DND-41 (cell line): ENCODE results near the gene SH3BGRL3.

Experiments
- ATAC-seq: fragments of 200-7000 bp; cut with Tn5 transposase; 3 replicates; pipeline ENCODE4 v1.9.1; 2021; ENCODE audit warnings: low read depth; ENCODE audit not compliant: insufficient read depth
- DNase-seq: peaks from one replicate; pipeline ENCODE4 v3.0.0-alpha.2; 2020
- H2AFZ ChIP-seq: 2 replicates; pipeline ENCODE4 v1.6.0; 2012; ENCODE audit warnings: low read depth, low read length
- H3K27ac ChIP-seq: 2 replicates; pipeline ENCODE4 v1.5.1; 2012; ENCODE audit warnings: low read length, inconsistent platforms
- H3K27me3 ChIP-seq: fragments of 200-600 bp; sonication (generic); 2 replicates; pipeline ENCODE4 v1.6.0; 2012; ENCODE audit warnings: low read length, mild to moderate bottlenecking, inconsistent platforms; ENCODE audit not compliant: insufficient read depth, poor library complexity
- H3K36me3 ChIP-seq: 2 replicates; pipeline ENCODE4 v1.5.1; 2012; ENCODE audit warnings: low read length, inconsistent platforms; ENCODE audit not compliant: insufficient read depth
- H3K4me1 ChIP-seq: 2 replicates; pipeline ENCODE4 v1.5.1; 2012; ENCODE audit warnings: mild to moderate bottlenecking, low read length; ENCODE audit not compliant: insufficient read depth
- H3K4me2 ChIP-seq: 2 replicates; pipeline ENCODE4 v1.6.0; 2012; ENCODE audit warnings: mild to moderate bottlenecking, moderate library complexity, low read length, inconsistent platforms; ENCODE audit not compliant: insufficient read depth
- H3K4me3 ChIP-seq, 2 experiments: fragments of 200-600 bp in 1 of 2; shearing (Covaris generic) in 1 of 2; 2 replicates each; pipeline ENCODE4 v1.5.1; 2012 to 2016; ENCODE audit warnings: inconsistent platforms in 2 of 2, low read length in 2 of 2, mild to moderate bottlenecking in 2 of 2, low read depth in 1 of 2, moderate library complexity in 1 of 2
- H3K79me2 ChIP-seq: 2 replicates; pipeline ENCODE4 v1.6.0; 2012; ENCODE audit warnings: low read length, inconsistent platforms; ENCODE audit not compliant: insufficient read depth
- H3K9ac ChIP-seq: 2 replicates; pipeline ENCODE4 v1.6.0; 2012; ENCODE audit warnings: low read depth, mild to moderate bottlenecking, inconsistent platforms, low read length, moderate library complexity
- H3K9me3 ChIP-seq: 2 replicates; pipeline ENCODE4 v1.5.1; 2012; ENCODE audit warnings: low read length, moderate library complexity, mild to moderate bottlenecking, inconsistent platforms; ENCODE audit not compliant: insufficient read depth, severe bottlenecking
- H4K20me1 ChIP-seq: 2 replicates; pipeline ENCODE4 v1.6.0; 2012; ENCODE audit warnings: low read length; ENCODE audit not compliant: insufficient read depth
- EZH2 ChIP-seq: IDR thresholded peaks from 3 replicates; pipeline ENCODE4 v1.6.1; 2012; ENCODE audit warnings: borderline replicate concordance, low read depth, mild to moderate bottlenecking, moderate library complexity, low read length, inconsistent platforms; ENCODE audit not compliant: severe bottlenecking
- TF ChIP-seq, protein P1 (sequence below): IDR thresholded peaks from 2 replicates; pipeline ENCODE4 v1.5.1; 2012; ENCODE audit warnings: borderline replicate concordance, low read length, moderate library complexity, mild to moderate bottlenecking; ENCODE audit not compliant: poor library complexity, severe bottlenecking; ENCODE audit errors: extremely low read depth

Gene SH3BGRL3

DNA sequence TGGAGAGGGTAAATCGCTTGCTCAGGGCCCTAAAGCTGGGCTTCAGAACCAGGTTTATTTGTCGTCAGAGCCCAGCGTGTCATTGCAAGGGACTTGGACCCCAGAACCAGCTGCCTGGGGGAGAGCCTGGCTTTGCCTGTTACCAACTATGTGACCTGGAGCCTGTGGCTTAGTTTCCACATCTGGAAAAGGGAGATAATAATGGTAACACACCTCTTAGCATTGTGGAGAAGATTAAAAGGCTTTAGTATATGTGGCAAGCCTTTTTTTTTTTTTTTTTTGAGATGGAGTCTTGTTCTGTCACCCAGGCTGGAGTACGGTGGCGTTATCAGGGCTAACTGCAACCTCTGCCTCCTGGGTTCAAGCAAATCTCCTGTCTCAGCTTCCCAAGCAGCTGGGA lies 50.4 kb downstream of the SH3BGRL3 start:
- no peak for TF ChIP-seq EZH2
- TF ChIP-seq, protein P1, sequence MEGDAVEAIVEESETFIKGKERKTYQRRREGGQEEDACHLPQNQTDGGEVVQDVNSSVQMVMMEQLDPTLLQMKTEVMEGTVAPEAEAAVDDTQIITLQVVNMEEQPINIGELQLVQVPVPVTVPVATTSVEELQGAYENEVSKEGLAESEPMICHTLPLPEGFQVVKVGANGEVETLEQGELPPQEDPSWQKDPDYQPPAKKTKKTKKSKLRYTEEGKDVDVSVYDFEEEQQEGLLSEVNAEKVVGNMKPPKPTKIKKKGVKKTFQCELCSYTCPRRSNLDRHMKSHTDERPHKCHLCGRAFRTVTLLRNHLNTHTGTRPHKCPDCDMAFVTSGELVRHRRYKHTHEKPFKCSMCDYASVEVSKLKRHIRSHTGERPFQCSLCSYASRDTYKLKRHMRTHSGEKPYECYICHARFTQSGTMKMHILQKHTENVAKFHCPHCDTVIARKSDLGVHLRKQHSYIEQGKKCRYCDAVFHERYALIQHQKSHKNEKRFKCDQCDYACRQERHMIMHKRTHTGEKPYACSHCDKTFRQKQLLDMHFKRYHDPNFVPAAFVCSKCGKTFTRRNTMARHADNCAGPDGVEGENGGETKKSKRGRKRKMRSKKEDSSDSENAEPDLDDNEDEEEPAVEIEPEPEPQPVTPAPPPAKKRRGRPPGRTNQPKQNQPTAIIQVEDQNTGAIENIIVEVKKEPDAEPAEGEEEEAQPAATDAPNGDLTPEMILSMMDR: no peak

More for the DNA sequence above, 50.4 kb downstream of the SH3BGRL3 start:
- H3K9ac ChIP-seq: no peak overlapping the region
- no peaks in the 10 kb centered on the region for H3K79me2 ChIP-seq
- H3K4me1 ChIP-seq: peaks cover 25% of the 10 kb centered on the region
- no peak overlapping the region for H3K4me2 ChIP-seq
- H2AFZ ChIP-seq: no peak overlapping the region
- no peaks in the 10 kb centered on the region for H3K9me3 ChIP-seq
- H3K27ac ChIP-seq: no peak overlapping the region
- ATAC-seq (no peak), DNase-seq (no peak)
- H3K4me3 ChIP-seq: no peak overlapping the region
- peaks cover 4% of the 10 kb centered on the region for H3K27me3 ChIP-seq
- H3K36me3 ChIP-seq: no peaks in the 10 kb centered on the region
- no peaks in the 10 kb centered on the region for H4K20me1 ChIP-seq
